CD4-positive, alpha-beta T cell treated with Interleukin-1 beta for 1 hour (primary cell): ENCODE measurements around the gene TNS3.

Source experiments
- DNase-seq, 2 donors: peaks; one replicate each; pipeline ENCODE4 v3.0.0-alpha.2; 2020 to 2022

Gene TNS3

DNA sequence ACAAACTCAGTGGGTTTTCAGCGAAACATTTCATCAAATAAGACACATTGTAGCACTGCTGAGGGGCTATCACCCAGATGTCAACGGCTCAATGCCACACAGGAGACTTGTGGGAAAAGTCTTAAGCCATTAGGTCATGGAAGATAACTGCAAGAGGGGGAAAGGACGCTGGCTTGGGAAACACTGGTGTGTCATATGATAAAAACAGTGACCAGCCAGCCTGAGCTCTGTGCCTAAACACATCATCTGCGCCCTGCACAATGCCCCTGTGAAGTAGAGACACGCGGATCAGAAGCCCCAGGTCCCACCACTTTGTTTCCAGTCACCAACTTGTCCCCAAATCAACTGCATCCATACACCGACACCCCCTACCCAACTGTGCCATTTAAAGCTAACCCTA lies 116.7 kb downstream of the TNS3 start:
- no peak for DNase-seq

DNA sequence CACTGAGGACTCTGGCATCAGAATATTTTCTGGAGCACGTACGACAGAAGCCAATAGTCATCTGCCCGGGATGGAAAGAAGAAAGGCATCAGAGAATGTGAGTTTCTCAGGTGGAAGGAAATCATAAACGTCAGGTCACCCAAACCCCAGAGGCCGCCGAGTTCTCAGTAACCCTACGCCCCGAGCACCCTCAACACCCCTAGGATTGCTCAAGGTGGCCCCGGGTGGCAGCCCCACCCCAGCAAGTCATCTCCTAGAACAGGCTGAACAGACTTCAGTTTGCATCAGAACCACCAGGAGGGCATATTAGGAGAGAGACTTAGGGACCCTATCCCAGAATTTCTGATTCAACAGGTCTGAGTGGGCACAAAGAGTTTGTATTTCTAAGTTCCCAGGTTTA lies 117.6 kb downstream of the TNS3 start:
- DNase-seq: no peak

DNA sequence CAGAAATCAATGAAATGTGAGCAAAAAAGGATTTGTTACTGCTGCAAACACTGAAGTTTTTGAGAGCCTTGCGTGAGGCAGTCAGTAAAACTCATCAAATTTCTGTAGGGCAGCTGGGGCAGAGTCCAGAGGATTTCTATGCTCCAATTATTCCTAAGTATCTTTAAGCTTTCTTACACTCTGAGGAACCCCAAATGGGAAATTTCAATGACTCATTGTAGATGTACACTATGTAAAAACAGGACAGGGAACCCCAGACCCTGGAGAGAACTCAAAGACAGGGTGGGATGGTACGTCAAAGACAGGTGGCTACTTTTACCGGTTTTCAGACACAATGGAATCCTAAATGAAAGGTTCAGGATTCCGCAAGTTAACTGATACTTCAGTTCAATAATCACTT lies 120.2 kb downstream of the TNS3 start:
- DNase-seq: no peak

GRCh38 chr7:47461161-47461560 lies 120.8 kb downstream of the TNS3 start:
- DNase-seq: no peak

DNA sequence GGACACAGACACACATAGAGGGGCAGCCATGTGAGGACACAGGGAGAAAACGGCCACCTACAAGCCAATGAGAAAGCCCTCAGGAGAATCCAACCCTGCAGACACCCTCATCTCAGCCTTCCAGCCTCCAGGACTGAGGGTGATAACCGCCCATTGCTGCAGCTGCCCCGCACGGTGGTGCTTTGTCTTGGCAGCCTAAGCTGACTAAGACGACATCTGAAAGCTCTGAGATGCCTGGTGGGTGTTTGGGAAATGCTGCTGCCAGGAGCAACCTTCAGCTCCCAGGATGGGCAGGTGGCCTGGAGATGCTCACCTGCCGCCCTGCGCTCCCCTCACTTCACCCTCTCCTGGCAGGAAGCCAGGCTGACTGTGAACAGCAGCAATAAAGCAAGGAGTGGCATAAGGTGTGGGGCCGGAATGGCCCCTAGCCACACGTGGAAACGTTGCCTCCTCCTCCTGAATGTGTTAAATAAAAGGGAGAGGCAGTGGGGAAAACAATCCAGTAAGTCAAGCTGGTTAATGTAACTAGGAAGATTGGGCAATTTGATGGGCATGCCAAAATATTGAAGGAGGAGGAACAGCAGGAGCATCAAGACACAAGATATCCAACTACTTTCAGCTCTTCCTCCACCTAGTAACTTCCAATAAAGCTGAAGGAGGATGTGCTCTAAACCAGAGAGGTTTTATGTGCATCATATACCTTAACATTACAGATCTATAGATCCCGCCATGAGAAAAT lies 121.5 kb downstream of the TNS3 start:
- no peak for DNase-seq

- DNase-seq: no peak
Measured at GRCh38 chr7:47458486-47458885, 123.4 kb downstream of the TNS3 start.

DNA sequence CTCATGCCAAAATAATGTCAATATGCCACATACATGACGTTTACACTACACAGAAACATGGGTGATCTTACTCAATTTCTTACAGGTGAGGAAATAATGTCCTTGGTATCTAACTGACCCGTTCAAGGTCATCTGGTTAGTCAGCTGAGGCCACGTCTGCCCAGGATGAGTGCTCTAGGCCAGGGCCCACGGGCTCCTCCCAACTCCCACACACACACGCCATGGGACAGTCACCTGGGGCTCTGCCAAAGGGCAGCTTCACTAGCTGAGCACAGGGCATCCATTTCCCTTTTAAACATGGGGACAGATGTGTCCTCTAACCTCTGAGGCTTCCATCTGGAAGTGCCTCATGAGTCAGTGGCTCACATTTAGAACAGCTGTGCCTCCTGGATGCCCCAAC lies 123.9 kb downstream of the TNS3 start:
- DNase-seq: no peak

GRCh38 chr7:47456210-47456955 lies 125.5 kb downstream of the TNS3 start:
- DNase-seq: no peak

DNA sequence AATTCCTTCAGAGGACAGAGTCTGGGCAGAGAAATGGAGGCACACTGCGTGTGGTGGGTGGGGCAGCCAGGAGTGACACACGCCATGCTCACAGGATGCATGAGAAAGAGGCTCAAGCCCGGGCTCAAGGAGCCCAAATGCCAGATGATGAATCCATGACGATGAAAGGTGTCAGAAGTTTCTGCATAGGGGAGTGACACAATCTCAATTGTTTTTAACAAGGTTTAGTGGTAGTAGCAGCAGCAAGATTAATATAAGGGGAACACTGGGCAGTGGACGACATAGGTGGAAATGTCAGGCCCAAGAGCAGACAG lies 126.1 kb downstream of the TNS3 start:
- DNase-seq: no peak

DNA sequence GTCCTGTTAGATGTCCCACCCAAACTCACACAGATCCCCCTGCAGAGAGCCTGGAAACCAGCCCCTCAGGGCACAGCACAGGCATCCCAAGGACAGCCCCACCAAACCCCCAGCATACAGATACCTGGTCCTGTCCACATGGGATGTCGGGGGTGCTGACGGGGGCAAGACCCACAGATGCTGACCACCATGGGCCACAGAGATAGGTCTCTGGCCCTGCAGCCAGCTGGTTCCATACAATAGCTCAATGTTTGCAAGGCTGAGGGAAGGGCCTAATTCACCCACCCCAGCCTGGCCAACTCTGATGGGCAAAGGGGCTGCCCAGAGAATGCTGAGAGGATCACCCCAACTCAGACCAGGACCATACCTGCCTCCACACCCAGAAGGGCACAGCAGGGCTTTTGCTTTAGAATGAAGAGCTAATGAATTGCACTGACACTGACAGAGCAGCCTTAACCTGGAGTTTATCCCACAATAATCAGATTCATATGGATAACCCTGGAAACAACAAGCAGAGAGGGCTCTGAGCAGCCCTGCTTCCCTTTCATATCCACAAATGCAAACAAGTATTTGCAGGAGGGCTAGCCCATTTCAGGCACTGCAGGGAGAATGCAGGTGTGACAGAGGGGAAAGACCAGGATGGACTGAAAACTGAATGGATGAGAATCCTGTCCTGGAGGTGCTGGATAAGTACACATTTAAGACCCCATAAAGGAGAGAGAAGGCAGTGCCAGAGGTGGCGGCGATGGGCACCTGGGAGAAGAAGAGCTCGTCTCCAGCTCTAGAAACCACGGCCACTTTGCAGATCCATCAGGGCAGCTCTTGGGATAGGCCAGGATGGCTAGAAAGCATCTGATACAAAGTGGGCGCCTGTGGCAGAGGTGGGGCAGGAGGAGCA lies 126.7 kb downstream of the TNS3 start:
- DNase-seq: no peak

DNA sequence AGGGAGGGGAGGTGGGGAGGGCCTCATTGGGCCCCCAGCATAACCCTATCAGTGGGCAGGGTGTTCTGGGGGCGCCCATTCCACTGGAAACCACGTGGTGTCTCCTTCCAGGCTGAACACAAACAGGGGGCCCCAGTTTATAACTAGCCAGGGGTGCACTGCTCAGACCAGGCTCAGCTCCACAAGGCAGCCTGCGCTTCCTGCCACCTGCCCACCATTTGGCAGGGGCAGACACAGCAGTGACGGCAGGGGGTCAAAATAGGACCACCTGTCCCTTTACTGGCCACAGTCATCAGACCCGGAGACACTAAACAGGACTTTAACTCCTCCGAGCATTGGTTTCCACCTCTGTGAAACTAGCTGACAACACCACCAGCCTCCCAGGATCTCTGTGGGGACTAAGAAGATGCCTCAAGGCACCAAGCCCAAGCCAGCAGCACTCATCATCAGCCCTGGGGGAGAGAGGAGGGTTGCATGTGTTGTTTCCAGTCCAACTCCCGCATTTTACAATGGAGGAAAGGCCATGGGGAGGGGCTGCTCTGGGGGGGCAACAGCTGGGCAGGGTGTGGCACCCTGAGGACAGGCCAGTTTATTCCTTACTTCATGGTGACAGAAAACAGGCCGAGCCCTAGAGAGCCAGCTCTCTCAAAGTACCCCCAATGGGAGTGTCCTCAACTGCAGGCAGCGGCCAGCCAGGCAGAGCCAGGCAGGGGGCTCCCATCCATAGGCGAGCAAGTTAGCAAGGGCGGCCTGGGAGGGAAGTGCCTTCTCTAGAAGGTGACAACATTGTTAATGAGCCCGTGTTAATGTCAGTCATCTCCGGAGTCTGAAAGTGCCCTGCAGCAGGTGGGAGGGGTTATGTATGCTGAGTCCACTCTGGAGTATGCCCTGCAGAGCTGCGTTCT lies 127.6 kb downstream of the TNS3 start:
- DNase-seq: no peak

- peak in 1 of 2 donors; percentile 25 for DNase-seq
Measured at GRCh38 chr7:47453093-47454061, 128.5 kb downstream of the TNS3 start.

GRCh38 chr7:47452715-47453092 lies 129.2 kb downstream of the TNS3 start:
- no peak for DNase-seq

DNA sequence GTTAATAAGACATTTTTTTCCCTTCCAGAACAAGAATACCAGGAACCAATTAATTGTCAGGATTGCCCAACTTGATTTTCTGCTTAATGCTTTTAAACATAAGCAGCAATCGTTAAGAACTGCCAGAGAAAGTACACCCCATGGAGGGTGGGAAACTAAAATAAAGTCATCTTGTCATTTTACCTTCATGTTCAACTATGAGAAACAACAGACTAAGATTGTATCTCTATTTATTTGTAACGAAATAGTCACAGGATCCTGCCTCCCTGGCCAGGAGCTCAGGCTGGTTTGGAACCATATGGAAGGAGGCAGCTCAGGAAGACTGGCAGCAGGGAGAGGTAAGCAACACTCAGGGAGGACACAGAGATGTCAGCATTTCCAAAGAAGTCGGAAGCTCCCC lies 129.6 kb downstream of the TNS3 start:
- no peak for DNase-seq

DNA sequence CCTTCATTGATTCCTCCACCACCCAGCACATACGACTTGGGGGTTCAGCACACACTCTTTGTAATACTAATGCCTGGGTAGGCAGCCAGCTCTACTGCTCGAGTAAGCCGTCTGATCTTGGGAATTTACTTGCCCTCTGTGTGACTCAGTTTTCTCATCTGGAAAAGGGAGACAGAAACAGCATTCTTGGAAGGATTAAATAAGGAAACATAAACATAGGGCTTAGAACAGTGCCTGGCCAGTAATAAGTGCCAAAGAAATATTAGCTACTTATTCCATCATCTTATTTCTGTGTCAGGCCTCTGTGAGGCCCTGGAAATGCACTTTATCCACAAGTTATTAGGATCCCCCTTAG lies 130.1 kb downstream of the TNS3 start:
- DNase-seq: no peak

DNA sequence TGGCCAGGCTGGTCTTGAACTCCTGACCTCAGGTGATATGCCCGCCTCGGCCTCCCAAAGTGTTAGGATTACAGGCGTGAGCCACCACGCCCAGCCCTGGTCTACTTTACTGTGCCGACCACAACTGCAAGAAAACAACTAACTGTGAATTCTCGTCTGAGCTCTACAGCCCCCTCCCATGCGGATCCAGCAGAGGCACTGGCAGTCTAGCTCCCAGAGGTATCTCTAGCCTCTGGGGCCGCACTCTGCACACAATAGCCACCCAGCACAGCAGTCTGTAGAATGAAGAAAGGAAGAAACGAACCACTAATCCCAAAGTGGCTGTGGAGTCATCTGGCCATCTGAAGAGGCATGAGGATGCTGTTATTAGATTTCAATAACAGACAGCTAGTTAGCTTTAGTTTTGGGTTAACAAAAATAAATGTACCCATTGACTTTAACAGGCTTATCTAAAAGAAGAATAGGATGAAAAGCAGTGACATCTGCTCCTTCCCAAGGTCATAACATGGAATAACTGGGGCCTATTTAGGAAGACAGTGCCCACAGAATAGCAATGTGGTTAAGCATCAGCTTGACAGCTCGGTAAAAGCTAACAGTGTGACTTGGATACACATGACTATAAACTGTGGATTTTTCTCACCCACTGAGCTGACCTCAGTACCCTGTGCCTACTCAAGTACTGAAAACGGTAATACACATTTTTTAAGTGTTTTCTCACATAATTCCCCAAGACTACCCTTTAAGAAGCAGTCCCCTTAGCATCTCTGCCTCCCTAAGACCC lies 131.9 kb downstream of the TNS3 start:
- DNase-seq: no peak

- DNase-seq: no peak
Measured at GRCh38 chr7:47448971-47449370, 132.9 kb downstream of the TNS3 start.

GRCh38 chr7:47447621-47448349 lies 134.1 kb downstream of the TNS3 start:
- no peak for DNase-seq

DNA sequence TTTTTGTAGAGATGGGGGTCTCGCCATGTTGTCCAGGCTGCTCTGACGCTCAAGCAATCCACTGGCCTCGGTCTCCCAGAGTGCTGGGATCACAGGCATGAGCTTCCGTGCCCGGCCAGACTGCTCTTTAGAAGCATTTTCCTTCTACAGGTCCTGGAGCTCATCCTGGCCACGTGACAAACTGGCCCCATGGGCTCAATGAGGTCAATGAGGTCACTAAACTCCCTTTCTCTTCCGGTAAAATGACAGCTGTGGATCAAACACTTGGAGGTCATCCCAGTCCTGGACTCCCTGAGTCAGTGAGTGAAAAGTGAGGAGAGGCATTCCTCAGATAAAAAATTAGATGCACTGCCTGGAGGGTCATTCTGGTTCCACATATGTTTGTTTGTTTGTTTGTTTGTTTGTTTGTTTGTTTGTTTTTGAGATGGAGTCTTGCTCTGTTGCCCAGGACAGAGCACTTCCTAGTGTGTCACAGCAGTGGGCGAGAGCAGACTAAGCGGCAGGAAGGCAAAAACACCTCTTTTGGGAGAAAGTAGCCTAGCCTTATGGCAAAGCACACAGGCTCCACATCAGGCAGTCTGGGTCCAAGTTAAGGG lies 134.9 kb downstream of the TNS3 start:
- DNase-seq: no peak
